Endothelial cell of umbilical vein (primary cell): ENCODE measurements around the gene HOXB3. TPM values are rescaled to one million over a fixed set of nuclear protein-coding genes. Genes with fewer than 3 reads are reported as not detected.

Source experiments
- BruUV-seq: library from RNA; stranded (reverse); fragments of 400-500 nt; replicated peaks from 2 replicates; lab custom pipeline; 2021; lab: Mats Ljungman, UMichigan
- CTCF ChIA-PET: fragments of 300-600, 350-600 bp; sonication (Branson Sonifier 250); formaldehyde crosslinking; loops from one replicate; lab custom pipeline; 2021; ENCODE audit warnings: antibody characterized with exemption, inconsistent platforms; lab: Charles Lee
- POLR2A ChIA-PET: fragments of 300-600, 350-600 bp; sonication (Branson Sonifier 250); formaldehyde crosslinking; loops from one replicate; lab custom pipeline; 2021; ENCODE audit warnings: antibody characterized with exemption, inconsistent platforms; lab: Charles Lee
- DNase-seq: peaks from one replicate; pipeline ENCODE4 v3.0.0-alpha.2; 2011; ENCODE audit warnings: low read depth, low spot score
- FAIRE-seq: peaks from 2 replicates; lab custom pipeline; 2011; peaks lifted over from hg19 to GRCh38; lab: Jason Lieb, UNC
- H2AFZ ChIP-seq: 2 replicates; pipeline ENCODE4 v1.6.0; 2012; ENCODE audit warnings: low read depth, low read length, control low read depth, inconsistent platforms
- H3K27ac ChIP-seq: 2 replicates; pipeline ENCODE4 v1.5.1; 2011; ENCODE audit warnings: low read depth, mild to moderate bottlenecking, control low read depth, low read length, moderate library complexity; ENCODE audit not compliant: insufficient read depth
- H3K27me3 ChIP-seq, 2 experiments: 2 replicates each; pipeline versions ENCODE4 v1.6.0 to v1.6.1; 2011; ENCODE audit warnings: low read length in 2 of 2, mixed read lengths in 1 of 2; ENCODE audit not compliant: control insufficient read depth in 2 of 2, insufficient read depth in 2 of 2
- H3K36me3 ChIP-seq, 2 experiments: 2 replicates in 1 of 2; 3 replicates in 1 of 2; pipeline ENCODE4 v1.5.1; 2011; ENCODE audit warnings: low read length in 2 of 2, mild to moderate bottlenecking in 1 of 2, moderate library complexity in 1 of 2; ENCODE audit not compliant: control insufficient read depth in 2 of 2, insufficient read depth in 2 of 2; ENCODE audit errors: extremely low read depth in 1 of 2
- H3K4me1 ChIP-seq: 3 replicates; pipeline ENCODE4 v1.5.1; 2011; ENCODE audit warnings: mild to moderate bottlenecking, low read length; ENCODE audit not compliant: control insufficient read depth, insufficient read depth; ENCODE audit errors: extremely low read depth
- H3K4me2 ChIP-seq: 2 replicates; pipeline ENCODE4 v1.6.1; 2011; ENCODE audit warnings: low read length, control low read depth, mixed read lengths; ENCODE audit not compliant: insufficient read depth
- H3K4me3 ChIP-seq, 3 experiments: fragments of 200-600 bp in 1 of 3; sonication (generic), shearing (Covaris generic) in 1 of 3; replicated peaks in 1 of 3; 2 replicates each; pipeline ENCODE4 v1.5.1; 2011 to 2016; ENCODE audit warnings: control low read depth in 3 of 3, low read length in 3 of 3, mild to moderate bottlenecking in 2 of 3, inconsistent platforms in 1 of 3, low read depth in 1 of 3, moderate library complexity in 1 of 3; ENCODE audit not compliant: insufficient read depth in 1 of 3
- H3K79me2 ChIP-seq: 2 replicates; pipeline ENCODE4 v1.6.0; 2012; ENCODE audit warnings: low read length, inconsistent platforms; ENCODE audit not compliant: control insufficient read depth, insufficient read depth
- H3K9ac ChIP-seq: replicated peaks from 2 replicates; pipeline ENCODE3; 2011; ENCODE audit warnings: low read length, control low read depth; ENCODE audit not compliant: insufficient read depth; ENCODE audit errors: extremely low read depth
- H3K9me1 ChIP-seq: replicated peaks from 3 replicates; pipeline ENCODE4 v1.6.0; 2011; ENCODE audit warnings: mild to moderate bottlenecking, low read length; ENCODE audit not compliant: control insufficient read depth, insufficient read depth; ENCODE audit errors: extremely low read depth
- H3K9me3 ChIP-seq: replicated peaks from 2 replicates; pipeline ENCODE4 v1.5.1; 2012; ENCODE audit warnings: low read length, inconsistent platforms; ENCODE audit not compliant: control insufficient read depth, insufficient read depth
- H4K20me1 ChIP-seq: replicated peaks from 2 replicates; pipeline ENCODE3; 2011; ENCODE audit warnings: mild to moderate bottlenecking, low read length; ENCODE audit not compliant: control insufficient read depth, insufficient read depth; ENCODE audit errors: extremely low read depth
- CTCF ChIP-seq, 2 donors: IDR thresholded peaks; 1 replicate in 1 of 2; 2 replicates in 1 of 2; pipeline ENCODE4 v1.5.1; 2011; ENCODE audit warnings: low read length in 2 of 2, mild to moderate bottlenecking in 2 of 2, moderate library complexity in 2 of 2, control low read depth in 1 of 2, inconsistent platforms in 1 of 2, low read depth in 1 of 2; ENCODE audit not compliant: insufficient read depth in 1 of 2; ENCODE audit errors: extremely low read depth in 1 of 2
- EZH2 ChIP-seq: IDR thresholded peaks from 2 replicates; pipeline ENCODE4 v1.6.1; 2012; ENCODE audit warnings: borderline replicate concordance, low read depth, mild to moderate bottlenecking, moderate library complexity, low read length, inconsistent platforms; ENCODE audit not compliant: severe bottlenecking
- FOS ChIP-seq: IDR thresholded peaks from 2 replicates; pipeline ENCODE4 v1.6.1; 2011; ENCODE audit warnings: mild to moderate bottlenecking, low read length, moderate library complexity, borderline replicate concordance; ENCODE audit not compliant: insufficient read depth
- GATA2 ChIP-seq: IDR thresholded peaks from 2 replicates; pipeline ENCODE4 v1.7.0; 2011; ENCODE audit warnings: low read depth, mild to moderate bottlenecking, moderate library complexity, mixed read lengths, low read length; ENCODE audit not compliant: insufficient read length, insufficient read depth
- JUN ChIP-seq: IDR thresholded peaks from 2 replicates; pipeline ENCODE4 v1.6.1; 2011; ENCODE audit warnings: borderline replicate concordance, low read depth; ENCODE audit not compliant: insufficient read length, insufficient read depth
- MAX ChIP-seq: IDR thresholded peaks from 2 replicates; pipeline ENCODE4 v1.6.1; 2011; ENCODE audit not compliant: insufficient read depth, insufficient read length
- MYC ChIP-seq: IDR thresholded peaks from one replicate; pipeline ENCODE4 v1.6.1; 2011; ENCODE audit warnings: mild to moderate bottlenecking, low read depth, low read length
- POLR2A ChIP-seq: IDR thresholded peaks from 2 replicates; pipeline ENCODE4 v1.6.1; 2012; ENCODE audit warnings: low read depth, mild to moderate bottlenecking, control low read depth, low read length
- POLR2AphosphoS5 ChIP-seq: IDR thresholded peaks from 2 replicates; pipeline ENCODE4 v1.6.1; 2012; ENCODE audit warnings: low read depth, mild to moderate bottlenecking, control low read depth, low read length, moderate library complexity; ENCODE audit not compliant: insufficient read depth
- dilution Hi-C: fragments of 300-500 bp; cut with MboI; formaldehyde crosslinking; loops from one replicate; pipeline ENCODE4 v1.15.0; 2019; ENCODE audit warnings: low sequenced_read_pairs; ENCODE audit not compliant: extremely low pct_ligation_motif_present
- intact Hi-C: fragments of 100-400 bp; cut with micrococcal nuclease; formaldehyde crosslinking; loops from one replicate; pipeline ENCODE4 v1.10.0; 2022
- polyA plus RNA-seq, 4 experiments: library from polyadenylated mRNA; depleted of rRNA in 3 of 4; stranded (reverse) in 3 of 4; unstranded in 1 of 4; fragments of >200 nt; gene quantifications; 2 replicates each; pipeline versions ENCODE4 v1.2.1 to v1.2.3, GENCODE V29; 2011 to 2012; ENCODE audit warnings: missing spikeins in 1 of 4
- total RNA-seq: library from RNA; stranded (reverse); gene quantifications from 2 replicates; pipeline ENCODE4 v1.2.3, GENCODE V29; 2021

The HOXB3 gene
- total and polyA plus RNA-seq, 2 donors (not counting 3 experiments of a cell fraction or from before 2014, with no cell fraction given): 29.6 to 56.6 TPM

GRCh38 chr17:48599354-48599753, 9.3 kb upstream of the HOXB3 start:
- H3K36me3 ChIP-seq: peaks cover 3% of the 10 kb centered on the region in 2 experiments
- H3K4me1 ChIP-seq: peaks cover 32% of the 10 kb centered on the region
- no peak overlapping the region for H3K9ac ChIP-seq
- H3K9me3 ChIP-seq: no peaks in the 10 kb centered on the region
- peaks cover 88% of the 10 kb centered on the region for H3K79me2 ChIP-seq
- TF ChIP-seq JUN (no peak), POLR2A (no peak), GATA2 (no peak), CTCF (IDR thresholded peaks at IDR 0.05; ENCODE audit: extremely low read depth in 1 of 2, insufficient read depth in 1 of 2, low read depth in 1 of 2, low read length in 2 of 2) (no peak), MYC (no peak), POLR2AphosphoS5 (no peak), FOS (no peak), MAX (no peak), EZH2 (no peak)
- no peaks in the 10 kb centered on the region for H3K9me1 ChIP-seq
- H3K4me3 ChIP-seq: no peak overlapping the region
- no peak for FAIRE-seq
- H3K4me2 ChIP-seq: no peak overlapping the region
- no TSS peak for BruUV-seq
- intact Hi-C loops (no loop called here), dilution Hi-C loops (no loop called here)
- no peak for DNase-seq
- ChIA-PET CTCF (interaction anchor here (1.6 to 1.8 kb wide), 2 partner anchors 11 to 14 kb away, joined by 5 read pairs; no protein-coding TSS in a partner anchor), POLR2A (no interaction called here)
- H4K20me1 ChIP-seq: no peaks in the 10 kb centered on the region
- H3K27me3 ChIP-seq: no peaks in the 10 kb centered on the region
- no peak overlapping the region for H2AFZ ChIP-seq
- H3K27ac ChIP-seq: no peak overlapping the region
